HFF-Myc (cell line): ENCODE measurements around the gene SH3PXD2A.

Source experiments
- DNase-seq: peaks from one replicate; pipeline ENCODE4 v3.0.0-alpha.2; 2011; ENCODE audit warnings: low read depth; ENCODE audit errors: extremely low read depth
- H3K4me3 ChIP-seq: replicated peaks from 2 replicates; pipeline ENCODE4 v1.5.1; 2011; ENCODE audit warnings: low read depth, mild to moderate bottlenecking, control low read depth, low read length
- TF ChIP-seq, protein P1 (sequence below): IDR thresholded peaks from 2 replicates; pipeline ENCODE4 v1.5.1; 2012; ENCODE audit warnings: mild to moderate bottlenecking, low read depth, low read length, control low read depth; ENCODE audit errors: missing control alignments

Gene SH3PXD2A

GRCh38 chr10:103572347-103573204, 282.8 kb downstream of the SH3PXD2A start:
- H3K4me3 ChIP-seq, result no peak overlapping the region
- TF ChIP-seq, protein P1, sequence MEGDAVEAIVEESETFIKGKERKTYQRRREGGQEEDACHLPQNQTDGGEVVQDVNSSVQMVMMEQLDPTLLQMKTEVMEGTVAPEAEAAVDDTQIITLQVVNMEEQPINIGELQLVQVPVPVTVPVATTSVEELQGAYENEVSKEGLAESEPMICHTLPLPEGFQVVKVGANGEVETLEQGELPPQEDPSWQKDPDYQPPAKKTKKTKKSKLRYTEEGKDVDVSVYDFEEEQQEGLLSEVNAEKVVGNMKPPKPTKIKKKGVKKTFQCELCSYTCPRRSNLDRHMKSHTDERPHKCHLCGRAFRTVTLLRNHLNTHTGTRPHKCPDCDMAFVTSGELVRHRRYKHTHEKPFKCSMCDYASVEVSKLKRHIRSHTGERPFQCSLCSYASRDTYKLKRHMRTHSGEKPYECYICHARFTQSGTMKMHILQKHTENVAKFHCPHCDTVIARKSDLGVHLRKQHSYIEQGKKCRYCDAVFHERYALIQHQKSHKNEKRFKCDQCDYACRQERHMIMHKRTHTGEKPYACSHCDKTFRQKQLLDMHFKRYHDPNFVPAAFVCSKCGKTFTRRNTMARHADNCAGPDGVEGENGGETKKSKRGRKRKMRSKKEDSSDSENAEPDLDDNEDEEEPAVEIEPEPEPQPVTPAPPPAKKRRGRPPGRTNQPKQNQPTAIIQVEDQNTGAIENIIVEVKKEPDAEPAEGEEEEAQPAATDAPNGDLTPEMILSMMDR, result no peak
- no peak for DNase-seq

GRCh38 chr10:103571656-103571975, 283.8 kb downstream of the SH3PXD2A start:
- no peak for DNase-seq
- TF ChIP-seq, protein P1, result no peak
- H3K4me3 ChIP-seq, result no peak overlapping the region

- no peak overlapping the region for H3K4me3 ChIP-seq
- no peak for DNase-seq
- TF ChIP-seq, protein P1, result no peak
Observed at GRCh38 chr10:103570844-103571655, 284.3 kb downstream of the SH3PXD2A start.

- DNase-seq, result no peak
- TF ChIP-seq, protein P1, result no peak
- H3K4me3 ChIP-seq, result no peak overlapping the region
Observed at GRCh38 chr10:103569896-103570295, 285.5 kb downstream of the SH3PXD2A start.

DNA sequence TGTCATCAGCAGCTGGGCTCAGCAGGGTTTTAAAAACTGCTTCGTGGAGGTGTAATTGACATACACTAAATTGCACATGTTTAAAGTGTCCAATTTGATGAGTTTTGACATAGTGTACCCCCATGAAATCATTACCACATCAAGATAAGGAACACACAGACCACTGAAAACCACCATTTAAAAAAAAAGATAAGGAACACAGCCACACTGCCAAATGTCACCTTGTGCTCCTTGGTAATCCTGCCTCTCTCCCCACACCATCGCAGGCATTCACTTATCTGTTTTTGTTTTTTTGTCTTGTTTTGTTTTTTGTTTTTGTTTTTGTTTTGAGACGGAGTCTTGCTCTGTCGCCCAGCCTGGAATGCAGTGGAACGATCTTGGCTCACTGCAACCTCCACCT, 286.9 kb downstream of the SH3PXD2A start:
- TF ChIP-seq, protein P1, result no peak
- no peak for DNase-seq

DNA sequence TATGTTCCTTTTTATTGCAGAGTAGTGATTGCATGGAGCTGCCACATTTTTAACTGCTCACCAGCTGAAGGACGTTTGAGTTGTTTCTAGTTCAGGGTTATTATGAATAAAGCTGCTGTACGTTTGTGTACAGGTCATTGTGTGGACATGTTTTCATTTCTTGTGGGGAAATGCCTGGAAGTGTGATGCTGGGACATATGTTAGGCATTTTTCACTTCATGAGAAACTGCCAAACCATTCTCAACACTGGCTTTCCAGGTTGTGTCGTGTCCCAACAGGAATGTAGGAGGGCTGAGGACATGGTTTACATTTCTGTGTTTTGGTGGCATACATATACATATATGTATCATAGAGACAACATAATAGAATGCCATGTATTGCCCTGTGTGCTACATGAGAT, 288.8 kb downstream of the SH3PXD2A start:
- DNase-seq, result no peak

More for the DNA sequence above, 286.9 kb downstream of the SH3PXD2A start:
- H3K4me3 ChIP-seq, result no peak overlapping the region

More for the DNA sequence above, 288.8 kb downstream of the SH3PXD2A start:
- no peak overlapping the region for H3K4me3 ChIP-seq
- TF ChIP-seq, protein P1, result no peak
